Neural cell (in vitro differentiated cells): ENCODE measurements around the gene THOP1.

Source experiments
- CTCF ChIP-seq: fragments of 450-650 bp; IDR thresholded peaks from 2 replicates; pipeline ENCODE4 v1.5.1; 2014; ENCODE audit warnings: antibody characterized with exemption, mild to moderate bottlenecking, moderate library complexity; ENCODE audit not compliant: poor library complexity, severe bottlenecking
- EZH2 ChIP-seq: fragments of 200-600, 300-800 bp; shearing (Covaris generic), sonication (generic); IDR thresholded peaks from 2 replicates; pipeline ENCODE4 v1.6.1; 2014; ENCODE audit warnings: antibody characterized with exemption, low read length, borderline replicate concordance, mild to moderate bottlenecking; ENCODE audit not compliant: insufficient read depth, poor library complexity, severe bottlenecking
- POLR2AphosphoS5 ChIP-seq: IDR thresholded peaks from 2 replicates; pipeline ENCODE4 v1.6.1; 2012
- RAD21 ChIP-seq: fragments of 450-650 bp; conservative IDR thresholded peaks from 2 replicates; pipeline ENCODE4 v1.6.1; 2014; ENCODE audit warnings: antibody characterized with exemption, mild to moderate bottlenecking, moderate library complexity

GRCh38 chr19:2754659-2755447, 30.4 kb upstream of the THOP1 start:
- TF ChIP-seq EZH2 (no peak), CTCF (no peak), POLR2AphosphoS5 (no peak), RAD21 (no peak)
